Measurements from ENCODE around the gene TNFSF13.

TNFSF13 gene

DNA sequence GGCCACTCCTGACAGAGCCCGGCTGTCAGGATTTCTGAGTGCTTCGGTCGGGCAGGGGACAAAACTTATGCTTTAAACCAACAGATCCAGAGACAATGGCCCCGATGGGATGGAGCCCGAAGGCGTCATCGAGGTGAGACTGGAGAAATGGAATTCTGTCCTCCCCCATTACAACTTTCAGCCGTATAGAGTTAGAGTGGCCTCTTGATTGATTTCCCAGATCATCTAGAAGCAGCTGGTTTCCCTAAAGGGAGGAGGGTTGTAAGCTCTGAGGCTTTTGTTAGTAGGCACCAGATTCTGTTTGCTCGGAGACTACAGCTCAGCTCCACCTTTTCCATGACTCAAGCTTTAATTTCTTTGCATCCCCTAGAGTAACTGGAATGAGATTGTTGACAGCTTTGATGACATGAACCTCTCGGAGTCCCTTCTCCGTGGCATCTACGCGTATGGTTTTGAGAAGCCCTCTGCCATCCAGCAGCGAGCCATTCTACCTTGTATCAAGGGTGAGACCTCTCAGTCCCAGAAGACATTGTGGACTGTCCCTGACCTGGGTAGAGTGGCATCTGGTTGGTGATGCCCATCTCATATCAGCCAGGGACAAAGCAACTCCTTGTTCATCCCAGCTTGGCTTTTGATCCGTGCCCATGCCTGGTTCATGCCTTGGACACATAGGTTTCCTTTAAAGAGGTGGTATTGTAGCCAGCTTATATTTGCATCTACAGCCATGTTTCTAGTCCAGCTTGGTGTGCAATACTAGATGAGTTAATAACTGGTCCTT is 15.8 kb downstream of the TNFSF13 start:
- CTCF ChIA-PET = no interaction called here
- POLR2A ChIA-PET = interaction anchor here (0.6 to 6.3 kb wide), 10 partner anchors 10 to 134 kb away, joined by 3 to 40 read pairs (median 4); partner anchors contain the start of genes MPDU1, SAT2, SENP3 and TNFSF12
- DNase-seq (ENCODE audit: extremely low spot score) = no peak
- TF ChIP-seq L3MBTL2 (conservative IDR thresholded peaks at IDR 0.05) (no peak), SP1 (IDR thresholded peaks at IDR 0.05) (no peak), ARNT (IDR thresholded peaks at IDR 0.05) (no peak), FOXA1 (IDR thresholded peaks at IDR 0.05) (no peak), NFRKB (IDR thresholded peaks at IDR 0.05) (no peak), CTBP1 (IDR thresholded peaks at IDR 0.05; ENCODE audit: borderline replicate concordance) (no peak), ELF4 (IDR thresholded peaks at IDR 0.05) (no peak), SUZ12 (IDR thresholded peaks at IDR 0.05) (no peak), LEF1 (IDR thresholded peaks at IDR 0.05; ENCODE audit: borderline replicate concordance) (no peak), FOXM1 (IDR thresholded peaks at IDR 0.05; ENCODE audit: borderline replicate concordance) (no peak), FOXK2 (IDR thresholded peaks at IDR 0.05) (no peak), HDGF (IDR thresholded peaks at IDR 0.05; ENCODE audit: borderline replicate concordance) (no peak)

DNA sequence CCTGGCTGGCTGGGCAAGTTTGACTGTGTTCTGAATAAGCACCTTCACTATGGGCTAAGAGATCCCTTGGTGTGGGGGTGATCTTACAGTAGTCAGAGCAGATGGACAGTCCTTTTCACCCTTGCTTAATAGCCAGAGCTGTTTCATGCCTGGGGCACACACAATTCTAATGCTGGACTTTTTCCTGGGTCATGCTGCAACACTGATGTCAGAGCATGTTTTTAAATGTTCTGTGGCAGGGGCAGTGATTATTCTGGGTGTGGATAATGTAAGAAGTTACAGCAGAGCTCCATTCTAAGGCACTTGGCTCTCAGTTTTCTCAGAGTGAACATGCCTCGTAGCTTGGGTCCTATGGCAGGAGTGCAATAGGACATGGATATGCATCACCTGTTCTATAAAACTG is 16.9 kb downstream of the TNFSF13 start:
- POLR2A ChIA-PET = interaction anchor here (0.7 to 6.3 kb wide), 3 partner anchors 9 to 15 kb away, joined by 3 to 40 read pairs (median 3); partner anchors contain the start of genes MPDU1 and SENP3
- no peak for DNase-seq (ENCODE audit: extremely low spot score)
- CTCF ChIA-PET = no interaction called here
- TF ChIP-seq FOXK2 (IDR thresholded peaks at IDR 0.05) = no peak
- no peak for TF ChIP-seq SP1 (IDR thresholded peaks at IDR 0.05)

DNA sequence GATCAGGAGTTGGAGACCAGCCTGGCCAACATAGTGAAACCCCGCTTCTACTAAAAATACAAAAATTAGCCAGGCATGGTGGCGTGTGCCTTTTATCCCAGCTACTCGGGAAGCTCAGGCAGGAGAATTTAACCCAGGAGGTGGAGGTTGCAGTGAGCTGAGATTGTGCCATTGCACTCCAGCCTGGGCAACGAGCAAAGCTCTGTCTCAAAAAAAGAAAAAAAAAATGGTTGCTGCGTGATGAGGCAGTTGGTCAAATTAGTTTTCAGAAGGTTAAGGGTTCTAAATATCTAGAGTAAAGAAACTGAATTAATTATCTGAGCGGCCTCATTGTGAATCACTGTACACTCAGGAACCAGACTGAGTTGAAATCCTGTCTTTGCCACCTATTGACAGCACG is 17.4 kb downstream of the TNFSF13 start:
- POLR2A ChIA-PET = interaction anchor here (0.7 to 6.3 kb wide), 3 partner anchors 9 to 15 kb away, joined by 3 to 40 read pairs (median 3); partner anchors contain the start of genes MPDU1 and SENP3
- DNase-seq (ENCODE audit: extremely low spot score) = no peak
- CTCF ChIA-PET = no interaction called here
- TF ChIP-seq SUZ12 (IDR thresholded peaks at IDR 0.05) (no peak), SP1 (IDR thresholded peaks at IDR 0.05) (no peak), FOXA1 (IDR thresholded peaks at IDR 0.05) (no peak), ELF4 (IDR thresholded peaks at IDR 0.05) (no peak), FOXM1 (IDR thresholded peaks at IDR 0.05; ENCODE audit: borderline replicate concordance) (no peak), BHLHE40 (IDR thresholded peaks at IDR 0.05; ENCODE audit: borderline replicate concordance) (no peak), FOXK2 (IDR thresholded peaks at IDR 0.05) (no peak), L3MBTL2 (conservative IDR thresholded peaks at IDR 0.05) (no peak; the same call in 1 of the 2 replicates), ARNT (IDR thresholded peaks at IDR 0.05) (no peak), LEF1 (IDR thresholded peaks at IDR 0.05; ENCODE audit: borderline replicate concordance) (no peak)
- TF ChIP-seq, protein P1, sequence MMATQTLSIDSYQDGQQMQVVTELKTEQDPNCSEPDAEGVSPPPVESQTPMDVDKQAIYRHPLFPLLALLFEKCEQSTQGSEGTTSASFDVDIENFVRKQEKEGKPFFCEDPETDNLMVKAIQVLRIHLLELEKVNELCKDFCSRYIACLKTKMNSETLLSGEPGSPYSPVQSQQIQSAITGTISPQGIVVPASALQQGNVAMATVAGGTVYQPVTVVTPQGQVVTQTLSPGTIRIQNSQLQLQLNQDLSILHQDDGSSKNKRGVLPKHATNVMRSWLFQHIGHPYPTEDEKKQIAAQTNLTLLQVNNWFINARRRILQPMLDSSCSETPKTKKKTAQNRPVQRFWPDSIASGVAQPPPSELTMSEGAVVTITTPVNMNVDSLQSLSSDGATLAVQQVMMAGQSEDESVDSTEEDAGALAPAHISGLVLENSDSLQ (IDR thresholded peaks at IDR 0.05) = no peak

DNA sequence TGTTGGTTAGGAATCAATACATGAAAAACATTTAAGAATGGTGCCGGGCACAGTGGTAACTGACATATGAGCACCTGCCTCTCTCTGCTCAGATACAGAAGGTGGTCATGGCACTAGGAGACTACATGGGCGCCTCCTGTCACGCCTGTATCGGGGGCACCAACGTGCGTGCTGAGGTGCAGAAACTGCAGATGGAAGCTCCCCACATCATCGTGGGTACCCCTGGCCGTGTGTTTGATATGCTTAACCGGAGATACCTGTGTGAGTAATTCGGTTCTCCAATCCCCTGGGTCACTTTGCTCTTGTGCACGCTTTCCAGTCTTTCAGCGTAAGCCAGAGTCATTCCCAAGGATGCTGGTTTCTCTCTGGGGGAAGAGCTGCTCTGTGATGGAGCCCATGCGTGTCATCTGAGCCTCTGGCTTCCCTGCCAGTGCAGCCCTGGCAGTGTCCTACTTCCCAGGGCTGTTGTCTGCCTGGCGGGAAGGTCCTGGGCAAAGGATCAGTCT is 17.9 kb downstream of the TNFSF13 start:
- DNase-seq (ENCODE audit: extremely low spot score) = no peak
- ChIA-PET POLR2A (interaction anchor here (0.7 to 6.3 kb wide), 3 partner anchors 8 to 14 kb away, joined by 3 to 40 read pairs (median 3); partner anchors contain the start of genes MPDU1, SENP3 and SOX15), CTCF (no interaction called here)
- no peak for TF ChIP-seq FOXK2 (IDR thresholded peaks at IDR 0.05)
- TF ChIP-seq FOXM1 (IDR thresholded peaks at IDR 0.05; ENCODE audit: borderline replicate concordance) = no peak
- no peak for TF ChIP-seq SP1 (IDR thresholded peaks at IDR 0.05)
- no peak for TF ChIP-seq ZNF384 (IDR thresholded peaks at IDR 0.05)
- no peak for TF ChIP-seq FOXA1 (IDR thresholded peaks at IDR 0.05)
- no peak for TF ChIP-seq CTBP1 (IDR thresholded peaks at IDR 0.05; ENCODE audit: borderline replicate concordance)
- TF ChIP-seq LEF1 (IDR thresholded peaks at IDR 0.05; ENCODE audit: borderline replicate concordance) = no peak
- no peak for TF ChIP-seq SUZ12 (IDR thresholded peaks at IDR 0.05)
- TF ChIP-seq L3MBTL2 (conservative IDR thresholded peaks at IDR 0.05) = no peak; the same call in 1 of the 2 replicates
- no peak for TF ChIP-seq TARDBP (IDR thresholded peaks at IDR 0.05)
- TF ChIP-seq, protein P1 (IDR thresholded peaks at IDR 0.05) = no peak
- no peak for TF ChIP-seq NFRKB (IDR thresholded peaks at IDR 0.05)
- TF ChIP-seq ARNT (IDR thresholded peaks at IDR 0.05) = no peak
- TF ChIP-seq BHLHE40 (IDR thresholded peaks at IDR 0.05; ENCODE audit: borderline replicate concordance) = no peak
- no peak for TF ChIP-seq HDGF (IDR thresholded peaks at IDR 0.05; ENCODE audit: borderline replicate concordance)
- TF ChIP-seq ELF4 (IDR thresholded peaks at IDR 0.05) = no peak

DNA sequence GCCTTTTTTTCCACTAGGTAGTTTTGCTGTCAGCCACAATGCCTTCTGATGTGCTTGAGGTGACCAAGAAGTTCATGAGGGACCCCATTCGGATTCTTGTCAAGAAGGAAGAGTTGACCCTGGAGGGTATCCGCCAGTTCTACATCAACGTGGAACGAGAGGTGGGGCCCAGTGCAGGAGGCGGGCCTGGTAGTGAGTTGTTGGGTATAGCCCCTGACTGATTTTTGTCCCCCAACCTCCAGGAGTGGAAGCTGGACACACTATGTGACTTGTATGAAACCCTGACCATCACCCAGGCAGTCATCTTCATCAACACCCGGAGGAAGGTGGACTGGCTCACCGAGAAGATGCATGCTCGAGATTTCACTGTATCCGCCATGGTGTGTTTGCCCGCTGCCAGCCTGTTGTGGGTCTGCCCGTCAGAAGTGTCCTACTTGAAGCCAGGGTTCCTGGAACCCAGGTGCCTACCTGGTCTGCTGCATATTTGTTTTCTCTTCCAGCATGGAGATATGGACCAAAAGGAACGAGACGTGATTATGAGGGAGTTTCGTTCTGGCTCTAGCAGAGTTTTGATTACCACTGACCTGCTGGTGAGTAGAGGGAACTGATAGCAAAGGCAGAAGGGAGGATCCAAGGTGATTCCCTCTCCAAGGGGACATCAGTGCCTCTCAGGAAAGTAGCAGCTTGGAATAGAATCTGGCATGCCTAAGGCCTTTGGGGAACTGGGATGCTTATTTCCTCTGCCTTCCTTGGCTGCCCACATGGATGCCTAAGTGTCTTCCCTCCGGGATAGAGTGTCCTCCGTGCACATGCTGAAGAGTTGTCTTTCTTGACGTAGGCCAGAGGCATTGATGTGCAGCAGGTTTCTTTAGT is 19.0 kb downstream of the TNFSF13 start:
- CTCF ChIA-PET = interaction anchor here (0.6 kb wide), 1 partner anchor 228 kb away, joined by 3 read pairs; no protein-coding TSS in a partner anchor
- no peak for DNase-seq (ENCODE audit: extremely low spot score)
- TF ChIP-seq ZNF384 (IDR thresholded peaks at IDR 0.05) (no peak), CTBP1 (IDR thresholded peaks at IDR 0.05; ENCODE audit: borderline replicate concordance) (no peak), HDGF (IDR thresholded peaks at IDR 0.05; ENCODE audit: borderline replicate concordance) (no peak), FOXM1 (IDR thresholded peaks at IDR 0.05; ENCODE audit: borderline replicate concordance) (no peak), ARNT (IDR thresholded peaks at IDR 0.05) (no peak), LEF1 (IDR thresholded peaks at IDR 0.05; ENCODE audit: borderline replicate concordance) (no peak), ELF4 (IDR thresholded peaks at IDR 0.05) (no peak), TARDBP (IDR thresholded peaks at IDR 0.05) (no peak), SP1 (IDR thresholded peaks at IDR 0.05) (no peak), L3MBTL2 (conservative IDR thresholded peaks at IDR 0.05) (no peak)
- TF ChIP-seq, protein P1 (IDR thresholded peaks at IDR 0.05) = no peak
- POLR2A ChIA-PET = no interaction called here

Data from HEK293T (cell line).